Sigmoid colon (tissue), 7 donors: ENCODE results near the gene ASB3. TPM values are rescaled to one million over a fixed set of nuclear protein-coding genes. Genes with fewer than 3 reads are reported as not detected.
"Not testable (repeated sequence)": the region's sequence is repeated elsewhere in the genome, so short reads cannot be mapped to it uniquely, and the experiment has no call there.

Source experiments
- DNase-seq: peaks from one replicate; pipeline ENCODE4 v3.0.0-alpha.2; 2019
- H3K27ac ChIP-seq, 4 donors: fragments of 200-600 bp; sonication (generic); one replicate each; pipeline ENCODE4 v1.5.1; 2016 to 2019; ENCODE audit warnings: mild to moderate bottlenecking in 1 of 4
- H3K27me3 ChIP-seq, 3 donors: fragments of 200-600 bp; sonication (generic); one replicate each; pipeline ENCODE4 v1.5.1; 2019; ENCODE audit warnings: mild to moderate bottlenecking in 1 of 3
- H3K36me3 ChIP-seq, 4 donors: fragments of 200-600 bp; sonication (generic); one replicate each; pipeline ENCODE4 v1.5.1; 2016 to 2019
- H3K4me1 ChIP-seq, 4 donors: fragments of 200-600 bp; sonication (generic); one replicate each; pipeline ENCODE4 v1.5.1; 2017 to 2019
- H3K4me3 ChIP-seq, 4 donors: fragments of 200-600 bp; sonication (generic); one replicate each; pipeline ENCODE4 v1.5.1; 2017 to 2019; ENCODE audit warnings: mild to moderate bottlenecking in 2 of 4, moderate library complexity in 1 of 4
- H3K9me3 ChIP-seq, 4 donors: fragments of 200-600 bp in 3 of 4; sonication (generic) in 3 of 4; one replicate each; pipeline versions ENCODE4 v1.5.1 to v1.6.1; 2013 to 2019
- EP300 ChIP-seq, 4 donors: sonication (generic); formaldehyde crosslinking; IDR thresholded peaks; one replicate each; pipeline ENCODE4 v1.6.1; 2017; ENCODE audit warnings: antibody characterized with exemption in 4 of 4
- POLR2A ChIP-seq, 2 donors: fragments of 450-650 bp; IDR thresholded peaks; one replicate each; pipeline ENCODE4 v1.6.1; 2016; ENCODE audit warnings: antibody characterized with exemption in 2 of 2, mild to moderate bottlenecking in 2 of 2, moderate library complexity in 2 of 2
- POLR2AphosphoS5 ChIP-seq, 4 donors: sonication (generic); formaldehyde crosslinking; IDR thresholded peaks; one replicate each; pipeline ENCODE4 v1.6.1; 2017; ENCODE audit warnings: antibody characterized with exemption in 4 of 4
- WGBS, 2 donors: extraction: QIAGEN DNeasy Blood & Tissue Kit; methylation state at CpG; one replicate each; pipeline ENCODE4 v1.1.7; 2013; 5-methylcytosine and 5-hydroxymethylcytosine counted together
- intact Hi-C: fragments of 100-400 bp; cut with DNase I; formaldehyde crosslinking; loops from one replicate; pipeline ENCODE4 v1.15.1; 2023
- polyA plus RNA-seq, 3 donors: library from polyadenylated mRNA; stranded (reverse); fragments of 200-250 nt; gene quantifications; one replicate each; pipeline ENCODE4 v1.2.3, GENCODE V29; 2013
- total RNA-seq, 4 donors: library from RNA; depleted of rRNA; stranded (reverse); fragments of >200 nt; gene quantifications; one replicate each; pipeline ENCODE4 v1.1.0, GENCODE V29; 2016
- TF ChIP-seq, protein P1 (sequence below), 4 experiments: fragments of 450-650 bp in 3 of 4; fragments of 200-600 bp in 1 of 4; IDR thresholded peaks; one replicate each; pipeline ENCODE4 v1.5.1; 2016 to 2019; ENCODE audit warnings: antibody characterized with exemption in 4 of 4, mild to moderate bottlenecking in 3 of 4, moderate library complexity in 2 of 4
- donor health status: healthy with polysubstance abuse.
- donor health status: Bipolar disorder and iron deficiency.
- donor health status: healthy.

The ASB3 gene
- total and polyA plus RNA-seq, 7 donors: 2.8 to 25.7 (median 14.4) TPM

DNA sequence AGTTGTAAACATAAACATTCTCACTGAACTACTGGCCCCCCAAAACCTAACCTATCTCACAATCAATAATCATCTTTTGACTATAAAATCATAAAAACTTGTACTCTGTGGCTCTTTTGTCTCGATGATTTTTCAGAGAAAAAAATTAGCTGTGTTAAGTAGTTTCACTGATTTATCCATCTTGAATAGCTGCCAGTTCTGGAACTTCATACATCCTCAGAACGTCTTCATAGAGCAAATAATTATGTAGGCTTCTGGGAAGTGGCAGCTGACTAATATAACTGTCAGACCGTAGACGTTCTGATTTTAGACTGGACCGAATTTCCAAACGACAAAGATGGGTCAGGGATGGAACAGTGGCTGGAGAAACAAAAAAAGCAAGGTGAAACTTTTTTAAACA lies 116.4 kb downstream of the ASB3 start:
- TF ChIP-seq EP300 (IDR thresholded peaks at IDR 0.05) (no peak), POLR2AphosphoS5 (IDR thresholded peaks at IDR 0.05) (peak in 3 of 4 donors; percentile 23 to 33 (median 32))
- H3K9me3 ChIP-seq: no peaks in the 10 kb centered on the region
- WGBS, 2 donors: 75 to 76% methylated on average over 6 of the region's 6 CpGs
- DNase-seq: no peak
- H3K27ac ChIP-seq: no peak overlapping the region
- intact Hi-C loops: no loop called here
- H3K4me1 ChIP-seq: peaks cover 0 to 19% (median 13%) of the 10 kb centered on the region in 4 donors
- H3K4me3 ChIP-seq: no peak overlapping the region
- peaks cover 0 to 2% (median 0%) of the 10 kb centered on the region in 4 donors for H3K36me3 ChIP-seq
- no peaks in the 10 kb centered on the region for H3K27me3 ChIP-seq

GRCh38 chr2:53668624-53669026 lies 118.1 kb downstream of the ASB3 start:
- intact Hi-C loops: no loop called here
- 89 to 92% methylated on average over 3 of the region's 3 CpGs for WGBS, 2 donors
- no peak for TF ChIP-seq POLR2A (IDR thresholded peaks at IDR 0.05)
- DNase-seq: no peak
- Histone ChIP-seq H3K4me3 (no peak overlapping the region), H3K36me3 (peaks cover 0 to 2% (median 0%) of the 10 kb centered on the region in 4 donors), H3K27ac (no peak overlapping the region), H3K27me3 (no peaks in the 10 kb centered on the region), H3K9me3 (no peaks in the 10 kb centered on the region), H3K4me1 (peaks cover 0 to 19% (median 13%) of the 10 kb centered on the region in 4 donors)

GRCh38 chr2:53667130-53667529 lies 119.6 kb downstream of the ASB3 start:
- H3K27ac ChIP-seq, H3K36me3 ChIP-seq, H3K4me3 ChIP-seq, H3K9me3 ChIP-seq, DNase-seq, H3K27me3 ChIP-seq, intact Hi-C loops: not testable (repeated sequence)
- WGBS, 2 donors: 95% methylated on average over 5 of the region's 5 CpGs
- peaks cover 0 to 12% (median 8%) of the 10 kb centered on the region in 4 donors for H3K4me1 ChIP-seq

DNA sequence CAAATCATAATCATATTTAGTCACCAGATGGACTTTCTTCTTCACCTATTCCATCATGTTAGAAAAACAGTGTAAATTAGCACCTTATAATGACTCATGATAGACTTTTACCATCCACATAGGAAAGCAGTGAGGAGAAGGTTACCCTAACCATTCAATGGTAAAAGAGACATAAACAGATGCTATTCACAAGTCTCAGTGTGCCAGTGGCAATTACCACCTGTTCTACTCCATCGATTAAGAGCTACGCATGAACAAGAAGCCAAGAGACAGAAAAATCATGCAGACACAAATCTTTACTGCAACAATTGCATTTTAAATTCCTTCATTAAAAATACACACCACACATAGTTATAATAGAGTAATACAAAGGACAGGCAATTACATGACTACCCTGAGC lies 125.9 kb downstream of the ASB3 start:
- 97 to 99% methylated on average over 2 of the region's 2 CpGs for WGBS, 2 donors
- no peaks in the 10 kb centered on the region for H3K27me3 ChIP-seq

DNA sequence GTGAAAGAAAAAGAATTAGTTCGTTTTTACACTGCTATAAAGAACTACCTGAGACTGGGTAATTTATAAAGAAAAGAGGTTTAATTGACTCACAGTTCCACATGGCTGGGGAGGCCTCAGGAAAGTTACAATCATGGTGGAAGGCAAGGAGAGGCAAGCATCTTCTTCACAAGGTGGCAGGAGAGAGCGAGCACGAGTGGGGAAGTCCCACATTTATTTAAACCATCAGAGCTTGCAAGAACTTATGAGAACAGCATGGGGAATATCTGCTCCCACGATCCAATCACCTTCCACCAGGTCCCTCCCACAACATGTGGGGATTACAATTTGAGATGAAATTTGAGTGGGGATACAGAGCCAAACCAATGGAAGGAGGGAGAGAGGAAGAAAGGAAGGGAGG lies 128.3 kb downstream of the ASB3 start:
- intact Hi-C loops: loop anchor here (10.0 kb wide), 1 partner anchor 94 kb away; no protein-coding TSS in a partner anchor
- H3K9me3 ChIP-seq, H3K36me3 ChIP-seq, H3K27ac ChIP-seq, DNase-seq, H3K27me3 ChIP-seq, H3K4me3 ChIP-seq: not testable (repeated sequence)
- 81 to 87% methylated on average over 4 of the region's 4 CpGs for WGBS, 2 donors
- H3K4me1 ChIP-seq: peaks cover 0 to 24% (median 18%) of the 10 kb centered on the region in 4 donors

More for the DNA sequence above, 125.9 kb downstream of the ASB3 start:
- Histone ChIP-seq H3K4me3 (no peak overlapping the region), H3K4me1 (no peaks in the 10 kb centered on the region), H3K9me3 (no peaks in the 10 kb centered on the region), H3K27ac (no peak overlapping the region), H3K36me3 (no peaks in the 10 kb centered on the region)
- intact Hi-C loops: no loop called here
- no peak for DNase-seq
- no peak for TF ChIP-seq POLR2A (IDR thresholded peaks at IDR 0.05)

DNA sequence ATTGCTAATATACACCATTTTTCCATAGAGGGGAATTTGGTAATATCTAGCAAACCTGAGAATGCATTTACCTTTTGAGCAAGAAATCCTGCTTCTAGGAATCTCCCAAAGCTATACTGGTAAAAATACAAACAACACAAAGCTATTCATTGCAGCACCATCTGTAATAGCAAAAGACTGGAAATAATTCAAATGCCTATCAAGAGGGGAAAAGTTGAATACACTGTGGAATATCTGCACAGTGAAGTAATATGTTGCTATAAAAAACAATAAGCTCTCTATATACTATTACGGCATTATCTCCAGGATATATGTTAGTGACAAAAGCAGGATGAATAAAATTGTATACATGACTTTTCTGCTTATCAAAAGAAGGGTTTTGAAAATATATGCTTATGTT lies 131.5 kb downstream of the ASB3 start:
- peaks cover 0 to 30% (median 21%) of the 10 kb centered on the region in 4 donors for H3K4me1 ChIP-seq
- no peaks in the 10 kb centered on the region for H3K27me3 ChIP-seq
- intact Hi-C loops: loop anchor here (10.0 kb wide), 1 partner anchor 90 kb away; no protein-coding TSS in a partner anchor
- WGBS, 2 donors: 82 to 83% methylated on average over 1 of the region's 1 CpG
- H3K36me3 ChIP-seq: no peaks in the 10 kb centered on the region
- H3K27ac ChIP-seq: peak overlapping the region in 2 of 4 donors; percentile 57 to 68
- no peak overlapping the region for H3K4me3 ChIP-seq
- no peaks in the 10 kb centered on the region for H3K9me3 ChIP-seq
- TF ChIP-seq POLR2A (IDR thresholded peaks at IDR 0.05) (no peak), POLR2AphosphoS5 (IDR thresholded peaks at IDR 0.05) (no peak), EP300 (IDR thresholded peaks at IDR 0.05) (no peak)
- TF ChIP-seq, protein P1, sequence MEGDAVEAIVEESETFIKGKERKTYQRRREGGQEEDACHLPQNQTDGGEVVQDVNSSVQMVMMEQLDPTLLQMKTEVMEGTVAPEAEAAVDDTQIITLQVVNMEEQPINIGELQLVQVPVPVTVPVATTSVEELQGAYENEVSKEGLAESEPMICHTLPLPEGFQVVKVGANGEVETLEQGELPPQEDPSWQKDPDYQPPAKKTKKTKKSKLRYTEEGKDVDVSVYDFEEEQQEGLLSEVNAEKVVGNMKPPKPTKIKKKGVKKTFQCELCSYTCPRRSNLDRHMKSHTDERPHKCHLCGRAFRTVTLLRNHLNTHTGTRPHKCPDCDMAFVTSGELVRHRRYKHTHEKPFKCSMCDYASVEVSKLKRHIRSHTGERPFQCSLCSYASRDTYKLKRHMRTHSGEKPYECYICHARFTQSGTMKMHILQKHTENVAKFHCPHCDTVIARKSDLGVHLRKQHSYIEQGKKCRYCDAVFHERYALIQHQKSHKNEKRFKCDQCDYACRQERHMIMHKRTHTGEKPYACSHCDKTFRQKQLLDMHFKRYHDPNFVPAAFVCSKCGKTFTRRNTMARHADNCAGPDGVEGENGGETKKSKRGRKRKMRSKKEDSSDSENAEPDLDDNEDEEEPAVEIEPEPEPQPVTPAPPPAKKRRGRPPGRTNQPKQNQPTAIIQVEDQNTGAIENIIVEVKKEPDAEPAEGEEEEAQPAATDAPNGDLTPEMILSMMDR (IDR thresholded peaks at IDR 0.05): no peak
- DNase-seq: no peak

DNA sequence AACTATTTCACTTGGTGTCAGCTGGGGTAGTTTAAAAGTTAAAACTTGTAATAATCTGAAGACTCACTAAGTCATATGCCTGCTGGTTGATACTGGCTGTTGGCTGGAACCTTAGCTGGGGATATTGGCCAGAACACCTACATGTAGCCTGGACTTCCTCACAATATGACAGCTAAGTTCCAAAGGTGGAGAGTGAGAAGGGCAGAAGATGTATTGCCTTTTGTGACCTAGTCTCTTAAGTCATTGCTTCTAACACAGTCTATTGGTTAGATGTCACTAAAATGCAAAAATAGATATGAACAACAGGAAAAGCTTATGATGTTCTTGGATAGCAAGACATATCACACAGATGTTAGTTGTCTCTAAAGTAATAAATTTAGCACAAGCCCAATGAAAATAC lies 132.4 kb downstream of the ASB3 start:
- peak; percentile 74 to 95 (median 84) for TF ChIP-seq EP300 (IDR thresholded peaks at IDR 0.05)
- peak; percentile 99 to 100 (median 100) for TF ChIP-seq POLR2AphosphoS5 (IDR thresholded peaks at IDR 0.05)
- TF ChIP-seq, protein P1 (IDR thresholded peaks at IDR 0.05): no peak
- no peak for TF ChIP-seq POLR2A (IDR thresholded peaks at IDR 0.05)
- H3K4me3 ChIP-seq: no peak overlapping the region
- H3K9me3 ChIP-seq: no peaks in the 10 kb centered on the region
- DNase-seq: peak; percentile 73
- H3K27me3 ChIP-seq: no peaks in the 10 kb centered on the region
- peaks cover 0 to 30% (median 21%) of the 10 kb centered on the region in 4 donors for H3K4me1 ChIP-seq
- H3K27ac ChIP-seq: peak overlapping the region in 2 of 4 donors; percentile 57 to 68
- intact Hi-C loops: loop anchor here (5.0 to 10.0 kb wide), 2 partner anchors 90 to 167 kb away; no protein-coding TSS in a partner anchor
- H3K36me3 ChIP-seq: no peaks in the 10 kb centered on the region
